BE2C (cell line): ENCODE measurements around the gene SERPINI1.

Source experiments
- DNase-seq: peaks from one replicate; pipeline ENCODE4 v3.0.0-alpha.2; 2020
- H3K27me3 ChIP-seq: fragments of 250-450 bp; sonication (Bioruptor Pico); 2 replicates; pipeline ENCODE4 v1.5.1; 2020; ENCODE audit warnings: mild to moderate bottlenecking
- H3K36me3 ChIP-seq: fragments of 250-450 bp; sonication (Bioruptor Pico); 2 replicates; pipeline ENCODE4 v1.5.1; 2020; ENCODE audit warnings: mild to moderate bottlenecking
- H3K4me1 ChIP-seq: fragments of 250-450 bp; sonication (Bioruptor Pico); 2 replicates; pipeline ENCODE4 v1.5.1; 2020
- H3K4me3 ChIP-seq: 2 replicates; pipeline ENCODE4 v1.5.1; 2011; ENCODE audit warnings: low read depth, low read length
- H3K9me3 ChIP-seq: fragments of 250-450 bp; sonication (Bioruptor Pico); 2 replicates; pipeline ENCODE4 v1.5.1; 2020
- TF ChIP-seq, protein P1 (sequence below): IDR thresholded peaks from 2 replicates; pipeline ENCODE4 v1.5.1; 2012; ENCODE audit warnings: mild to moderate bottlenecking, low read depth, low read length

The SERPINI1 gene

DNA sequence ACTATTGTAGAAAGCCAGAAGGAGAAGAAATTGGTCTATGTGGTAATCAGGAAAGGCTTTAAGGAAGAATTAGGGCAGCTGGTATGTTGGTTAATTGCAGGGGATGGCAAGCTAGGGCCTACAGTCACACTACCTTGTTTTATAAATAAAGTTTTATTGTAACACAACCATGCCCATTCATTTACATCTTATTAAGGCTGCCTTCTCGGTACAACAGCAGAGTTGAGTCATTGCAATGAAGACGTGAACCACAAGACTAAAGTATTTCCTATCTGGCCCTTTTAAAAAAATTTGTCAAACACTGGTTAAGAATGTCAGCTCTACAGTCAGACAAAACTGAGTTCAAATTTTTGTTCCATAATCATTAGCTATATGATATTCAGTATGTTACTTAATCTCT, 8.3 kb downstream of the SERPINI1 start:
- TF ChIP-seq, protein P1, sequence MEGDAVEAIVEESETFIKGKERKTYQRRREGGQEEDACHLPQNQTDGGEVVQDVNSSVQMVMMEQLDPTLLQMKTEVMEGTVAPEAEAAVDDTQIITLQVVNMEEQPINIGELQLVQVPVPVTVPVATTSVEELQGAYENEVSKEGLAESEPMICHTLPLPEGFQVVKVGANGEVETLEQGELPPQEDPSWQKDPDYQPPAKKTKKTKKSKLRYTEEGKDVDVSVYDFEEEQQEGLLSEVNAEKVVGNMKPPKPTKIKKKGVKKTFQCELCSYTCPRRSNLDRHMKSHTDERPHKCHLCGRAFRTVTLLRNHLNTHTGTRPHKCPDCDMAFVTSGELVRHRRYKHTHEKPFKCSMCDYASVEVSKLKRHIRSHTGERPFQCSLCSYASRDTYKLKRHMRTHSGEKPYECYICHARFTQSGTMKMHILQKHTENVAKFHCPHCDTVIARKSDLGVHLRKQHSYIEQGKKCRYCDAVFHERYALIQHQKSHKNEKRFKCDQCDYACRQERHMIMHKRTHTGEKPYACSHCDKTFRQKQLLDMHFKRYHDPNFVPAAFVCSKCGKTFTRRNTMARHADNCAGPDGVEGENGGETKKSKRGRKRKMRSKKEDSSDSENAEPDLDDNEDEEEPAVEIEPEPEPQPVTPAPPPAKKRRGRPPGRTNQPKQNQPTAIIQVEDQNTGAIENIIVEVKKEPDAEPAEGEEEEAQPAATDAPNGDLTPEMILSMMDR: no peak
- no peaks in the 10 kb centered on the region for H3K36me3 ChIP-seq
- H3K9me3 ChIP-seq: no peaks in the 10 kb centered on the region
- H3K4me1 ChIP-seq: no peaks in the 10 kb centered on the region
- H3K4me3 ChIP-seq: no peak overlapping the region
- peaks cover 6% of the 10 kb centered on the region for H3K27me3 ChIP-seq
- no peak for DNase-seq

DNA sequence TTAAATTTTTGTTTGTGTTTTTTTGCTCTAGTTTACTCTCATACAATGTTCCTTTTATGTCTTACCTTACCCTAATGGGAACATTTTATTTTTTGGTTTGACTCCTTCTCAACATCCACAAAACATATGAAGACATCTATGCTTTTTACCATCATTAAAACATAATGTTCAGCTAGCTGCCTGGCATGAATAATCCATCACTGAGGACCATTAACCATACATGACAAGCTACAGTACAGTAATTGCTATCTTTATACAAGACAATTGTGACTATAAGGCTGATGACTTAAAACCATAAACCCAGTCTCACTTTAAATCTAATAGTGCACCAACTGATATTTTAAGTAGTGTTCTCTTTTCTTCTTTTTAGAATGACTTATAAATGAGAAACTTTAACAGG, 13.7 kb downstream of the SERPINI1 start:
- Histone ChIP-seq H3K9me3 (no peaks in the 10 kb centered on the region), H3K27me3 (peaks cover 11% of the 10 kb centered on the region), H3K4me1 (no peaks in the 10 kb centered on the region), H3K4me3 (no peak overlapping the region), H3K36me3 (no peaks in the 10 kb centered on the region)
- TF ChIP-seq, protein P1: no peak
- DNase-seq: no peak

DNA sequence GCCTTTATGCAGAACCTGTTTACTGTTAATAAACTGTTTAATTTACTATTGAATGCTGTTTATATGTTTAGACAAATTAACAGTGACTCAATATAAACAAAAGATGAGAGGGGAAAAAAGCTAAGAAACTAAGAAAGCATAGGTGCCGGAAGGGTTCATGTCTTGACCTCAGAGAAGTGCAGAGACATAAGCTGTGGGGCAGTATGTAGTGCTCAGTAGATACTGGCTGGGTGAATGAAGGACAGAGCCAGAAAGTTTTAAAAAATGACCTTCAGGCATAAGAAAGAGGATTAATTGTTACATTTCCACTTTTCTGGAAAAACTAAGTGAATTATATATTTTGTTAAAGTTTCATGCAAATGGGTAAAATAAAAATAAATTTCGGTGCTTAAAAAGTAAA, 14.2 kb downstream of the SERPINI1 start:
- DNase-seq: no peak
- Histone ChIP-seq H3K4me3 (no peak overlapping the region), H3K27me3 (peaks cover 11% of the 10 kb centered on the region), H3K4me1 (no peaks in the 10 kb centered on the region), H3K9me3 (no peaks in the 10 kb centered on the region), H3K36me3 (no peaks in the 10 kb centered on the region)
- TF ChIP-seq, protein P1: no peak

DNA sequence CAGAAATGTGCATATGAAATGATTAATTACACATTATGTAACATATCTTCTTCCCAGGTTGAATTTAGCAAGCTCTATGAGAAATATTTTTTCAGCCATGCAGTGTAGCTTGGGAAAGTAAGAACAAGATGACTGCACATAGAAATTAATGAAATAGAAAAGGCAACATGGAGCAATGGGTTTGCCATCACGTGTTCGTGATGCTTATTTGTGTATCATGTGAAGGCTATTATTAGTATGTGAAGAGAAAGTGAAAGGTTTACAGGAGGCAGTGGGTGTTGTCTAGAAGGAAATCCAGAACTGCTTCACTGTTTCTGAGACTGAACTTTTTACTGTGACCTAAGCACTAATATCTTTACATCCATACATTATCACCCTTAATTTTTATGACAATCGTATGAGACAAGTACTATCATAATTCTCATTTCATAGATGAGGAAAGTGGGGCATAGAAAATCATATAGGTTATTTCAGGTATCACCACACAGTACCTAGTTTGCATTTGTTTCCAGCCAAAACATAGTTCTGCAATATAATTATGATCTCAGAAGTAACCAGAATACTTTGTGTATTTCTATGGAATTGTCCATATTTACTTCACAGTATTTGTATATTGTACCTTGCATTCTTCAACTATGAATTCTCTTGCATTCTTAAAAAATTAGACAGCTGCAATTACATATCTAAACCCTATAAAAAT, 14.9 kb downstream of the SERPINI1 start:
- Histone ChIP-seq H3K4me3 (no peak overlapping the region), H3K4me1 (no peaks in the 10 kb centered on the region), H3K9me3 (no peaks in the 10 kb centered on the region), H3K36me3 (no peaks in the 10 kb centered on the region), H3K27me3 (peaks cover 11% of the 10 kb centered on the region)
- TF ChIP-seq, protein P1: no peak
- no peak for DNase-seq

DNA sequence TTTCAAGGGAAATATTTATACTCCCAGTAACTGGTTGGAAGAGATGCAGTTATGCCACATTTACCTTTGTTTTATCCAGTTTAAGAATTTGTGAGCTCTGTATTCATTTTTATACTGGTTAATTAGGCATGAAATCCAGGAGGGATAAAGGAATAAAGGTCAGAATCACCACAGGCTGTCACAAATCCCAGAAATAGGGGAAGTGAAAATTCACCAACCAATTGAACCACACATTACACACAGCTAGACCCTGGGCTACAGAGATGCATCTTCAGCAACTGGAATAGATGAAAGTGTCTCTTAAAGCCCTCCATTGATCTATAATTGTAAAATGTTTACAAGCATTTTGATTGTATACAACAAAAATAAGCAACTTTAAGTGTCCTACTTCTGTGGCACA, 18.5 kb downstream of the SERPINI1 start:
- no peaks in the 10 kb centered on the region for H3K4me1 ChIP-seq
- no peak overlapping the region for H3K4me3 ChIP-seq
- H3K9me3 ChIP-seq: no peaks in the 10 kb centered on the region
- no peaks in the 10 kb centered on the region for H3K36me3 ChIP-seq
- no peak for DNase-seq
- peaks cover 5% of the 10 kb centered on the region for H3K27me3 ChIP-seq
- TF ChIP-seq, protein P1: no peak

DNA sequence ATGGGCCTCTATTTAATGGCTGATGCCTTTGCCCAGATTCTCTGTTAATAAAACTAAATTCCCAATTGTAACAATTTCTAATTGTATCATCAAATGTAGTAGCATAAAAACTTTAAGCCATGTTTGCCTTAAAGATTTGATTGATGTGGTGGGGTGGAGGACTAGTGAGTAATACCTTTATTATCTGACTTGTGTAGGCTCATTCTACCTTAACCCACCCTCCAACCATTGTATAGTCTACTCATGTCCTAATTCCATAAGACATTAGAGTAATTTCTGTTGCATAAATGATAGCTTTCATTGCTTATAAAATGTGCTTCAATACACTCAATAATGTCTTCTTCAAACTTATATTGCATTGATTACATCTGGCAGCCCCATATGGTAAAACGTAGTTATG, 25.8 kb downstream of the SERPINI1 start:
- H3K36me3 ChIP-seq: no peaks in the 10 kb centered on the region
- H3K4me3 ChIP-seq: no peak overlapping the region
- TF ChIP-seq, protein P1: no peak
- H3K4me1 ChIP-seq: no peaks in the 10 kb centered on the region
- H3K27me3 ChIP-seq: 0 out of 2 replicates have a peak, but pooled peaks cover 2% of the 10 kb centered on the region
- no peaks in the 10 kb centered on the region for H3K9me3 ChIP-seq
- DNase-seq: no peak
